ENCODE data around the gene ATXN3L. TPM values are rescaled to one million over a fixed set of nuclear protein-coding genes. Genes with fewer than 3 reads are reported as not detected.

The ATXN3L gene
- total and polyA plus RNA-seq, 4 donors: not detected

- Histone ChIP-seq H3K27ac (ENCODE audit: low read depth in 1 of 2, low read length in 2 of 2) (no peak overlapping the region), H3K36me3 (ENCODE audit: control insufficient read depth in 4 of 4, insufficient read depth in 3 of 4, low read depth in 1 of 4, low read length in 3 of 4) (no peaks in the 10 kb centered on the region), H3K9me3 (ENCODE audit: control insufficient read depth in 4 of 4, low read length in 3 of 4) (peaks cover 0 to 17% (median 7%) of the 10 kb centered on the region in 4 donors), H3K27me3 (ENCODE audit: control insufficient read depth in 4 of 4, insufficient read depth in 4 of 4, low read length in 3 of 4) (no peaks in the 10 kb centered on the region), H3K4me1 (ENCODE audit: control insufficient read depth in 4 of 4, insufficient read depth in 4 of 4, low read length in 3 of 4) (no peaks in the 10 kb centered on the region), H3K4me3 (ENCODE audit: low read depth in 1 of 3, low read length in 3 of 3) (no peak overlapping the region), H3K9ac (ENCODE audit: low read depth in 1 of 2, low read length in 2 of 2) (no peak overlapping the region)
- TF ChIP-seq GABPA (IDR thresholded peaks at IDR 0.05 in 1 of 2, conservative IDR thresholded peaks at IDR 0.05 in 1 of 2): no peak
- TF ChIP-seq, protein P1, sequence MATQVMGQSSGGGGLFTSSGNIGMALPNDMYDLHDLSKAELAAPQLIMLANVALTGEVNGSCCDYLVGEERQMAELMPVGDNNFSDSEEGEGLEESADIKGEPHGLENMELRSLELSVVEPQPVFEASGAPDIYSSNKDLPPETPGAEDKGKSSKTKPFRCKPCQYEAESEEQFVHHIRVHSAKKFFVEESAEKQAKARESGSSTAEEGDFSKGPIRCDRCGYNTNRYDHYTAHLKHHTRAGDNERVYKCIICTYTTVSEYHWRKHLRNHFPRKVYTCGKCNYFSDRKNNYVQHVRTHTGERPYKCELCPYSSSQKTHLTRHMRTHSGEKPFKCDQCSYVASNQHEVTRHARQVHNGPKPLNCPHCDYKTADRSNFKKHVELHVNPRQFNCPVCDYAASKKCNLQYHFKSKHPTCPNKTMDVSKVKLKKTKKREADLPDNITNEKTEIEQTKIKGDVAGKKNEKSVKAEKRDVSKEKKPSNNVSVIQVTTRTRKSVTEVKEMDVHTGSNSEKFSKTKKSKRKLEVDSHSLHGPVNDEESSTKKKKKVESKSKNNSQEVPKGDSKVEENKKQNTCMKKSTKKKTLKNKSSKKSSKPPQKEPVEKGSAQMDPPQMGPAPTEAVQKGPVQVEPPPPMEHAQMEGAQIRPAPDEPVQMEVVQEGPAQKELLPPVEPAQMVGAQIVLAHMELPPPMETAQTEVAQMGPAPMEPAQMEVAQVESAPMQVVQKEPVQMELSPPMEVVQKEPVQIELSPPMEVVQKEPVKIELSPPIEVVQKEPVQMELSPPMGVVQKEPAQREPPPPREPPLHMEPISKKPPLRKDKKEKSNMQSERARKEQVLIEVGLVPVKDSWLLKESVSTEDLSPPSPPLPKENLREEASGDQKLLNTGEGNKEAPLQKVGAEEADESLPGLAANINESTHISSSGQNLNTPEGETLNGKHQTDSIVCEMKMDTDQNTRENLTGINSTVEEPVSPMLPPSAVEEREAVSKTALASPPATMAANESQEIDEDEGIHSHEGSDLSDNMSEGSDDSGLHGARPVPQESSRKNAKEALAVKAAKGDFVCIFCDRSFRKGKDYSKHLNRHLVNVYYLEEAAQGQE (IDR thresholded peaks at IDR 0.05): no peak
- TF ChIP-seq TAF1 (conservative IDR thresholded peaks at IDR 0.05): no peak
- no peak for TF ChIP-seq ZBTB33 (IDR thresholded peaks at IDR 0.05)
- TF ChIP-seq, protein P2, sequence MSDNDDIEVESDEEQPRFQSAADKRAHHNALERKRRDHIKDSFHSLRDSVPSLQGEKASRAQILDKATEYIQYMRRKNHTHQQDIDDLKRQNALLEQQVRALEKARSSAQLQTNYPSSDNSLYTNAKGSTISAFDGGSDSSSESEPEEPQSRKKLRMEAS (IDR thresholded peaks at IDR 0.05): no peak
- no peak for TF ChIP-seq HNF4A (conservative IDR thresholded peaks at IDR 0.05)
- no peak for TF ChIP-seq EGR1 (IDR thresholded peaks at IDR 0.05; ENCODE audit: low read depth in 2 of 2)
- no peak for TF ChIP-seq JUND (IDR thresholded peaks at IDR 0.05)
- no peak for TF ChIP-seq HNF4G (IDR thresholded peaks at IDR 0.05)
- TF ChIP-seq ATF3 (IDR thresholded peaks at IDR 0.05): no peak
- TF ChIP-seq NR2F2 (IDR thresholded peaks at IDR 0.05): no peak
- no peak for TF ChIP-seq RAD21 (IDR thresholded peaks at IDR 0.05)
- no peak for TF ChIP-seq FOXA2 (IDR thresholded peaks at IDR 0.05)
- TF ChIP-seq FOXA1 (IDR thresholded peaks at IDR 0.05): no peak
- no peak for TF ChIP-seq SP1 (IDR thresholded peaks at IDR 0.05)
- no peak for TF ChIP-seq RXRA (IDR thresholded peaks at IDR 0.05)
- WGBS: 70% methylated on average over 2 of the region's 2 CpGs
- no peak for DNase-seq (ENCODE audit: low spot score)
These were observed 36.3 kb downstream of the ATXN3L start for GRCh38 chrX:13283512-13283911.

DNA sequence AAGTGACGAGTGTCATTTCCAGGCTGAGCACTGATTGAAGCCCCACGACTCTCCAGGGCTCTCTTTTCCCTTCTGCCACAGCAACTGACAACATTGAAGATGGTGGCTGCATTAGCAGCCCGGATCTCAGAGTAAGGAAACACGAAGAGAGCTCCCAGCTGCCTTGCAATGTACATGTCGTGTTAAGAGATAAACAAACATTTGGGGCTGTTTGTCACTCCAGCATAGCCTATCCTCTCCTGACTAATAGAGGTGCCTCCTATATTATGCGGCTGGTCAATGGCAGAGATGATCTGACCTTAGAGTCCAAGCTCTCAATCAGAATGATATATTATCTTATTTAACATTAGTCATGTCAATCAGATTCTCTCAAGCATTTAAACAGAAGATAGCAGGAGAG lies 38.6 kb downstream of the ATXN3L start:
- Histone ChIP-seq H3K4me1 (ENCODE audit: control insufficient read depth in 4 of 4, insufficient read depth in 4 of 4, low read length in 3 of 4) (no peaks in the 10 kb centered on the region), H3K36me3 (ENCODE audit: control insufficient read depth in 4 of 4, insufficient read depth in 3 of 4, low read depth in 1 of 4, low read length in 3 of 4) (no peaks in the 10 kb centered on the region), H3K4me3 (ENCODE audit: low read depth in 1 of 3, low read length in 3 of 3) (no peak overlapping the region), H3K9ac (ENCODE audit: low read depth in 1 of 2, low read length in 2 of 2) (no peak overlapping the region), H3K27ac (ENCODE audit: low read depth in 1 of 2, low read length in 2 of 2) (no peak overlapping the region), H3K27me3 (ENCODE audit: control insufficient read depth in 4 of 4, insufficient read depth in 4 of 4, low read length in 3 of 4) (no peaks in the 10 kb centered on the region), H3K9me3 (ENCODE audit: control insufficient read depth in 4 of 4, low read length in 3 of 4) (peaks cover 0 to 17% (median 7%) of the 10 kb centered on the region in 4 donors)
- DNase-seq (ENCODE audit: low spot score): no peak
- WGBS: 93% methylated on average over 6 of the region's 6 CpGs
- TF ChIP-seq RXRA (IDR thresholded peaks at IDR 0.05) (no peak), HNF4A (conservative IDR thresholded peaks at IDR 0.05) (no peak), HNF4G (IDR thresholded peaks at IDR 0.05) (no peak), JUND (IDR thresholded peaks at IDR 0.05) (no peak)

Measured in liver (tissue), 9 donors.